Measurements from ENCODE around the gene GPRIN1. TPM values are rescaled to one million over a fixed set of nuclear protein-coding genes. Genes with fewer than 3 reads are reported as not detected.

GPRIN1 gene
- total RNA-seq, 1 experiment from 2014 or later: 12.3 TPM

Other genes with a start within 250 kb of the GPRIN1 start
- gene KIAA1191, start 248.4 kb downstream of the GPRIN1 start, total RNA-seq (2014; rRNA removed; shearing (Covaris generic)): 31.6 and 46.3 TPM in 2 replicates
- 1.1 and 1.6 TPM in 2 replicates for gene ARL10, start 244.7 kb downstream of the GPRIN1 start, total RNA-seq (2014; rRNA removed; shearing (Covaris generic))
- gene NOP16, start 221.6 kb downstream of the GPRIN1 start, total RNA-seq (2014; rRNA removed; shearing (Covaris generic)): 99.3 and 104 TPM in 2 replicates
- gene HIGD2A, start 221.4 kb downstream of the GPRIN1 start, total RNA-seq (2014; rRNA removed; shearing (Covaris generic)): 54.8 and 80.5 TPM in 2 replicates
- gene CLTB, start 193.6 kb downstream of the GPRIN1 start, total RNA-seq (2014; rRNA removed; shearing (Covaris generic)): 98.5 and 104 TPM in 2 replicates
- 45.9 and 49.2 TPM in 2 replicates for gene FAF2, start 161.8 kb downstream of the GPRIN1 start, total RNA-seq (2014; rRNA removed; shearing (Covaris generic))
- gene RNF44, start 72.8 kb downstream of the GPRIN1 start, total RNA-seq (2014; rRNA removed; shearing (Covaris generic)): 9.5 and 10.4 TPM in 2 replicates
- 0.36 TPM in 1 of 2 replicates, not detected in the other for gene CDHR2, start 60.8 kb downstream of the GPRIN1 start, total RNA-seq (2014; rRNA removed; shearing (Covaris generic))
- gene SNCB, start 20.4 kb upstream of the GPRIN1 start, total RNA-seq (2014; rRNA removed; shearing (Covaris generic)): 0.11 TPM in 1 of 2 replicates, not detected in the other
- not detected in 2 replicates for gene EIF4E1B, start 20.5 kb upstream of the GPRIN1 start, total RNA-seq (2014; rRNA removed; shearing (Covaris generic))
- 17.0 and 20.2 TPM in 2 replicates for gene TSPAN17, start 37.3 kb upstream of the GPRIN1 start, total RNA-seq (2014; rRNA removed; shearing (Covaris generic))
- gene UNC5A, start 200.4 kb upstream of the GPRIN1 start, total RNA-seq (2014; rRNA removed; shearing (Covaris generic)): 0.06 TPM in 2 replicates